HCT116 (cell line): ENCODE measurements around the gene MYDGF. TPM values are rescaled to one million over a fixed set of nuclear protein-coding genes. Genes with fewer than 3 reads are reported as not detected.

Experiments
- ATAC-seq: fragments of 200-7000 bp; cut with Tn5 transposase; 2 replicates; pipeline ENCODE4 v1.9.1; 2020; ENCODE audit warnings: mild to moderate bottlenecking, moderate library complexity
- BruUV-seq: library from RNA; stranded (reverse); fragments of 400-500 nt; replicated peaks from 2 replicates; lab custom pipeline; 2021; lab: Mats Ljungman, UMichigan
- CTCF ChIA-PET: fragments of 300-600 bp; sonication (Branson Sonifier 250); formaldehyde crosslinking; loops from one replicate; lab custom pipeline; 2021; ENCODE audit warnings: antibody characterized with exemption; lab: Charles Lee
- POLR2A ChIA-PET: fragments of 300-600, 350-600 bp; sonication (Branson Sonifier 250); formaldehyde crosslinking; loops from one replicate; lab custom pipeline; 2021; ENCODE audit warnings: antibody characterized with exemption; lab: Charles Lee
- RAD21 ChIA-PET, 2 experiments: fragments of 300-600 bp; sonication (Branson Sonifier 250); formaldehyde crosslinking; loops; one replicate each; lab custom pipeline; 2023; ENCODE audit warnings: low total read pairs in 2 of 2; ENCODE audit not compliant: uncharacterized antibody in 2 of 2, unreplicated experiment in 2 of 2, low non-redundant PET in 1 of 2; lab: Charles Lee
- DNase-seq: peaks from one replicate; pipeline ENCODE4 v3.0.0-alpha.2; 2010; ENCODE audit warnings: low read depth, low spot score
- H2AFZ ChIP-seq: fragments of 200-600 bp; shearing (Covaris generic), sonication (generic); 2 replicates; pipeline ENCODE4 v1.6.1; 2017; ENCODE audit warnings: low read depth, mixed run types, mixed read lengths, antibody characterized with exemption, low read length; ENCODE audit not compliant: poor library complexity, severe bottlenecking
- H3K27ac ChIP-seq: 2 replicates; pipeline ENCODE4 v1.5.1; 2012; ENCODE audit warnings: low read depth, low read length
- H3K27me3 ChIP-seq: fragments of 200-600 bp; sonication (generic); 2 replicates; pipeline ENCODE4 v1.6.1; 2016; ENCODE audit warnings: mixed run types, low read length, mixed read lengths; ENCODE audit not compliant: insufficient read depth
- H3K36me3 ChIP-seq, 2 experiments: fragments of 200-500 bp in 1 of 2; fragments of 200-600 bp in 1 of 2; sonication (Bioruptor generic) in 1 of 2; sonication (generic) in 1 of 2; 2 replicates each; pipeline versions ENCODE4 v1.5.1 to v1.6.1; 2014 to 2016; ENCODE audit warnings: low read length in 2 of 2, inconsistent platforms in 1 of 2, mixed read lengths in 1 of 2, mixed run types in 1 of 2; ENCODE audit not compliant: insufficient read depth in 2 of 2, control insufficient read depth in 1 of 2
- H3K4me1 ChIP-seq, 2 experiments: fragments of 200-600 bp in 1 of 2; sonication (generic) in 1 of 2; 2 replicates each; pipeline versions ENCODE4 v1.5.1 to v1.6.1; 2012 to 2017; ENCODE audit warnings: low read length in 2 of 2, inconsistent platforms in 1 of 2, mild to moderate bottlenecking in 1 of 2, mixed read lengths in 1 of 2, mixed run types in 1 of 2, moderate library complexity in 1 of 2; ENCODE audit not compliant: insufficient read depth in 2 of 2, control insufficient read depth in 1 of 2
- H3K4me2 ChIP-seq: fragments of 200-600 bp; sonication (generic); 2 replicates; pipeline ENCODE4 v1.6.1; 2017; ENCODE audit warnings: mixed run types, low read length, mixed read lengths
- H3K4me3 ChIP-seq, 2 experiments: fragments of 200-600 bp in 1 of 2; sonication (generic) in 1 of 2; replicated peaks in 1 of 2; 2 replicates each; pipeline ENCODE4 v1.5.1; 2011 to 2016; ENCODE audit warnings: low read length in 2 of 2, control low read depth in 1 of 2, low read depth in 1 of 2, mild to moderate bottlenecking in 1 of 2, mixed read lengths in 1 of 2, mixed run types in 1 of 2
- H3K79me2 ChIP-seq: fragments of 200-600 bp; sonication (generic); 2 replicates; pipeline ENCODE4 v1.6.1; 2017; ENCODE audit warnings: mild to moderate bottlenecking, mixed run types, low read length, moderate library complexity, mixed read lengths; ENCODE audit not compliant: insufficient read depth
- H3K9ac ChIP-seq: fragments of 200-600 bp; sonication (generic); 2 replicates; pipeline ENCODE4 v1.6.1; 2016; ENCODE audit warnings: low read length, mixed read lengths
- H3K9me2 ChIP-seq: fragments of 200-600 bp; sonication (generic), shearing (Covaris generic); 2 replicates; pipeline ENCODE4 v1.6.1; 2017; ENCODE audit warnings: mixed run types, mild to moderate bottlenecking, moderate library complexity; ENCODE audit not compliant: insufficient read depth
- H3K9me3 ChIP-seq, 2 experiments: fragments of 200-500 bp in 1 of 2; fragments of 200-600 bp in 1 of 2; sonication (Bioruptor generic) in 1 of 2; sonication (generic) in 1 of 2; 2 replicates each; pipeline ENCODE4 v1.6.1; 2014 to 2017; ENCODE audit warnings: low read length in 2 of 2, mixed read lengths in 2 of 2, inconsistent platforms in 1 of 2, low read depth in 1 of 2, mild to moderate bottlenecking in 1 of 2, mixed run types in 1 of 2, moderate library complexity in 1 of 2; ENCODE audit not compliant: control insufficient read depth in 1 of 2, insufficient read depth in 1 of 2
- H4K20me1 ChIP-seq: fragments of 200-600 bp; sonication (generic), shearing (Covaris generic); 2 replicates; pipeline ENCODE4 v1.6.1; 2017; ENCODE audit warnings: mixed run types, mild to moderate bottlenecking, moderate library complexity; ENCODE audit not compliant: insufficient read depth
- JUND ChIP-seq: IDR thresholded peaks from 2 replicates; pipeline ENCODE4 v1.6.1; 2012
- POLR2AphosphoS5 ChIP-seq: IDR thresholded peaks from 2 replicates; pipeline ENCODE4 v1.6.1; 2011; ENCODE audit warnings: mild to moderate bottlenecking, low read depth, low read length, moderate library complexity
- RAD21 ChIP-seq: IDR thresholded peaks from 2 replicates; pipeline ENCODE4 v1.6.1; 2012; ENCODE audit warnings: low read depth, mild to moderate bottlenecking
- ZNF274 ChIP-seq: fragments of 200-500 bp; sonication (Bioruptor generic); IDR thresholded peaks from 2 replicates; pipeline ENCODE4 v1.6.1; 2014; ENCODE audit warnings: mild to moderate bottlenecking, low read depth, low read length, inconsistent platforms
- intact Hi-C: fragments of 100-400 bp; cut with micrococcal nuclease; formaldehyde crosslinking; loops from 2 replicates; pipeline ENCODE4 v1.10.0; 2022
- total RNA-seq: library from RNA; stranded (reverse); gene quantifications from one replicate; pipeline ENCODE4 v1.2.1, GENCODE V29; 2021; ENCODE audit not compliant: unreplicated experiment

Gene MYDGF
- total RNA-seq, 1 experiment from 2014 or later, result 110 TPM

- RAD21 ChIA-PET, result no interaction called here
- POLR2A ChIA-PET, result no interaction called here
- CTCF ChIA-PET, result no interaction called here
- no peaks in the 10 kb centered on the region for H3K27me3 ChIP-seq
- H3K4me1 ChIP-seq, result no peaks in the 10 kb centered on the region
- TF ChIP-seq POLR2AphosphoS5, result peak; percentile 16; the same call in 1 of the 2 replicates
- TF ChIP-seq RAD21, result no peak
- no peaks in the 10 kb centered on the region for H3K9me3 ChIP-seq
- H3K9ac ChIP-seq, result no peak overlapping the region
- no peaks in the 10 kb centered on the region for H3K9me2 ChIP-seq
- DNase-seq (no peak), ATAC-seq (no peak)
- TSS peak; percentile 63 for BruUV-seq
- no peak overlapping the region for H2AFZ ChIP-seq
- no peaks in the 10 kb centered on the region for H4K20me1 ChIP-seq
- no peak overlapping the region for H3K4me3 ChIP-seq
- H3K4me2 ChIP-seq, result no peak overlapping the region
- peaks cover 10 to 17% of the 10 kb centered on the region in 2 experiments; a peak in 3 of 4 replicates for H3K36me3 ChIP-seq
- intact Hi-C loops, result no loop called here
- no peak overlapping the region for H3K27ac ChIP-seq
- peaks cover under 1% of the 10 kb centered on the region; the same call in 1 of the 2 replicates for H3K79me2 ChIP-seq
These were observed 15.4 kb downstream of the MYDGF start for GRCh38 chr19:4654437-4655361.

DNA sequence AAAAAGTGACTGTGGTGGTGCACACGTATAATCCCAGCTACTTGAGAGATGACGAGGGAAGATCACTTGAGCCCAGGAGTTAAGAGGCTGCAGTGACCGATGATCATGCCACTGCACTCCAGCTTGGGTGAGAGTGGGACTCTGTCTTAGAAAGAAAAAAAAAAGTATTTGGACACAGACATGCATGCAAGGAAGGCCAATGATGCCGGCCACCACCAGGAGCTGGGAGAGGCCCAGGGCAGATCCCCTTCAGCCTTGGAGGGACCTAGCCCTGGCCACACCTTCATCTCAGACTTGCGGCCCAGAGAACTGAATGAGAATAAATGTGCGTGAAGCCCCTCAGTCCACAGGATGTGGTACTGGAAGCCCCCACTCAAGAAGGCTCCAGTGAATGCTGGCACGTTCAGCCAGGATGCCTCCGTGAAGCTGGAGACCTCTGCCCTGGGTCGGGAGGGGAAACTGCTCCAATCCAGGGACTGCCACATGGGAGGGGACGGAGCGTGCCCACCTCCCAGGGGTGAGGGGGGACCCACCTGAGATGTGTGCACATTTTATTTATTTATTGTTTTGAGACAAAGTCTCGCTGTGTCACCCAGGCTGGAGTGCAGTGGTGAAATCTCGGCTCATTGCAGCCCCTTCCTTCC lies 16.2 kb downstream of the MYDGF start:
- CTCF ChIA-PET, result no interaction called here
- H3K4me1 ChIP-seq, result no peaks in the 10 kb centered on the region
- H3K27me3 ChIP-seq, result no peaks in the 10 kb centered on the region
- no peak for ATAC-seq
- no peaks in the 10 kb centered on the region for H4K20me1 ChIP-seq
- no peak overlapping the region for H3K4me2 ChIP-seq
- BruUV-seq, result no TSS peak
- H3K27ac ChIP-seq, result no peak overlapping the region
- peaks cover 7% of the 10 kb centered on the region; the same call in 1 of the 2 replicates for H3K79me2 ChIP-seq
- H3K4me3 ChIP-seq, result no peak overlapping the region
- H3K9me2 ChIP-seq, result no peaks in the 10 kb centered on the region
- H2AFZ ChIP-seq, result no peak overlapping the region
- TF ChIP-seq RAD21 (no peak), JUND (no peak), ZNF274 (no peak)
- TF ChIP-seq, all 23 proteins: peak for 0
- intact Hi-C loops, result no loop called here
- Histone ChIP-seq H3K9ac (no peak overlapping the region), H3K36me3 (peaks cover 6 to 17% of the 10 kb centered on the region in 2 experiments; a peak in 3 of 4 replicates), H3K9me3 (no peaks in the 10 kb centered on the region)
- POLR2A ChIA-PET, result no interaction called here
- DNase-seq, result no peak
- RAD21 ChIA-PET, result no interaction called here
